CD4-positive, alpha-beta T cell treated with Interleukin-6 for 4 hours (primary cell): ENCODE results near the gene MPV17L.
A peak's percentile ranks its signal among the peaks of the same experiment; 100 is the strongest.
"Not testable (repeated sequence)": the region's sequence is repeated elsewhere in the genome, so short reads cannot be mapped to it uniquely, and the experiment has no call there.

Experiments
- DNase-seq: peaks from one replicate; pipeline ENCODE4 v3.0.0-alpha.2; 2020; ENCODE audit warnings: mixed read lengths

Gene MPV17L

DNA sequence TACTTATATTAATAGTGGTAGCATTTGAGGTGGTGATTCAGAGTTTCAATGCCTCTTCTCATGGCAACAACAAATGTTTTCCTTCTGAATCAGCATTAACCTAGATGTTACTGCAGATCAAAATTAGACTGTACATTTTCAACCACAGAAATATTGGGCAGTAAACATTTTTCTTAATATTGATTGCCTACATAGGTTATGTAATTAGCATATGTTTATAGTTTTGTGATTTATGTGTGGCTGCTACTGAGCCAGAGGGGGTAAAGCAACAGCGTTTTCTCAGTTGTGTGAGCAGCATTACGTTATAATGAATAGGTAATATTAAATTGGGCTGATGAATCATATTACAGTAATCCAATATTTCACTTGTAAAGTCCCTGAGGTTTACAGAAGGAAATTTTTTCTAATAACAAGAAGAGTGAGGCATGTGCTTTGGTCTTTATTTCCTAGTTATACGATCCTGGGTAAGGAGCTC, 20.0 kb downstream of the MPV17L start:
- no peak for DNase-seq

DNA sequence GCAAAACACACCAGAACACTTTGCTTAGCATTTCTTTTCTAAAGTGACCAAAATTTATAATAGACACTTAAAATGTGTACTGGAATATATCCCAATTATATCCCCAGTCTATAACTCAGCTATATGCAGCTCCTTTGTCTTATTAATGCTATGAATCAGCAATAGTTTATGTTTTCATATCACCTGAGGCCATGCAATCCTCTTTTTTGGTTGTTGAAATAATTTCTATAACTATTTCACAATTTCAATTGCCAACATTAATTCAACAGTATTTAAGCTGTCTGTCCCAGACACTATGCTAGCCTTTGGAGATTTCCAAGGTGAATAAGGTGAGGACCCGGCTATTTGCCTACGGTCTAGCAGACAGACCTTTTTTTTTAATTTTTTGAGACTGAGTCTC, 21.6 kb downstream of the MPV17L start:
- DNase-seq, result no peak

GRCh38 chr16:15418206-15418605, 22.7 kb downstream of the MPV17L start:
- DNase-seq, result no peak

- DNase-seq, result not testable (repeated sequence)
Measured at GRCh38 chr16:15421696-15422095, 26.1 kb downstream of the MPV17L start.

GRCh38 chr16:15422222-15422621, 26.7 kb downstream of the MPV17L start:
- no peak for DNase-seq

- DNase-seq, result no peak
Measured at GRCh38 chr16:15425861-15426260, 30.3 kb downstream of the MPV17L start.

- no peak for DNase-seq
Measured at GRCh38 chr16:15426796-15427195, 31.2 kb downstream of the MPV17L start.

- DNase-seq, result peak; percentile 67
Measured at GRCh38 chr16:15427648-15428239, 32.2 kb downstream of the MPV17L start.

GRCh38 chr16:15430884-15431283, 35.3 kb downstream of the MPV17L start:
- DNase-seq, result not testable (repeated sequence)

DNA sequence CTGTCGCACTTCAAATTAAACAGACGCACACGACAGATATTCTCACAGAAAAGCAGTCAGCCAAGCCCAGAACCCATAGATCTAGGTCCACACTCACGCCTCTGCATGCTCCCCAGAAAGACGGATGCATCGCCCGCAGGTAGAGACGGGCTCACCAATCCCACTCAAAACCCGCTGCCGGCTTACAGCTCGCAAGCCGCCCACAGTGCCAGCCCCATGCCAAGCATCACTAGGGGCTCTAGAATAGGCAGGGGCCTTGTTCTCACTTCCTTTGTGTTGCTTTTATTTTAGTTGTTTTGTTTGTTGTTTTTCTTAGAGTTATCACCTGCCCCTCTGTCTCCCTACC, 38.5 kb downstream of the MPV17L start:
- DNase-seq, result no peak

DNA sequence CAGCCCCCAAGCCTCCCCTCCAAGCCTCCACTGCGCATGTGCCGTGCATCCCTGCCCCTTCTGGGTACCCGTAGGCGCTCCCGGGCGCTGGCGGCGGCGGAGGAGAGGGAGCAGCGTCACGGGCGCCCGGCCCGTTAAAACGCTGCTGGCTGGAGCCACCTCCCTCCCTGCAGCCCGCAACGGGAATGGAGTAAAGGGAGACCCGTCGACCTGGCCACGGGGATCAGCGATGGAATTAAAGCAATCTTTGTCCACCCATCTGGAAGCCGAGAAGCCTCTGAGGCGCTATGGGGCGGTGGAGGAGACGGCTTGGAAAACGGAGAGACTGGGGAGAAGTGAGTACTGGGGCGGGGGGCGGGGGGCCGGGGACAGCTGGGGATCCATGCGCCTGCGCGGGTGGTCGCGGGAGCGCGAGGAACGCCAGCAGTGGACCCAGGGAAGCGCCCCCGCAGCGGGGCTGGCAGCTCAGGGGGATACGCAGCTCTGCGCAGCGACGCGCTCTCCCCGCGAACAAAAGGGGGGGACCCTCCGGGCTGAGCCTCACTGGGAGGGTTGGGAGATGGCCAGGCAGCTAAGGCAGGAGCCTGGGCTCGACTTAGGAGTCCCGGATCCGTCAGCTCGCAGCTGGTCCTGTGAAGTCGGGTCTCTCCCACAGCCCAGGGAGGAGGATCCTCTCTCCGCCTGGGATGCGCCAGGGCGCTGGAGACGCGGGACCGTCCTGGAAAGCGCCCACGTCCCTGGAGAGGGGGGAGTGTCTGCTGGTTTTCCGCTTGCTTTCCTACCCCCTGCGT, 39.1 kb downstream of the MPV17L start, which contains the start of gene BMERB1:
BMERB1 (plus strand) TSS at position 164 of the 791 bp plus-strand sequence; CDS start at position 230, 66 bp downstream.
- DNase-seq, result peak; percentile 41

GRCh38 chr16:15435216-15435864, 39.8 kb downstream of the MPV17L start:
- no peak for DNase-seq

- DNase-seq, result no peak
Measured at GRCh38 chr16:15439102-15439501, 43.5 kb downstream of the MPV17L start.

- no peak for DNase-seq
Measured at GRCh38 chr16:15439521-15439920, 44.0 kb downstream of the MPV17L start.

DNA sequence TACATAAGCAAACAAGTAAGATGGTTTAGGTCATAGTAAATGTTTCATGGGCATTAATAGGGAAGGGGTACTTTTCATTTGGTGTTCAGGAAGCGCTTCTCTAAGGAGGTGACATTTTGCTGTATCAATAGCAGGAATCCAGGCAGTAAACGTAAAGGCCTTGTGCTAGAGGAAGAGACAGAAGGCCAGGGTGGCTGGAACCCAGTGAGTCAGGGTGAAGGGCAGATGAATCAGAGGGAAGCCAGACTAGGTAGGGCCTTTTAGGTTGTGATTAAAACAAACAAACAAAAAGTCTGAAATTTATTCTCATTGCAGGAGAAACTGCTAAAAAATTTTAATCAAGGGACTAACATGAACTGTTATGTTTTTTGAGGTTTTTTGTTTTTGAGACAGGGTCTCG, 45.3 kb downstream of the MPV17L start:
- no peak for DNase-seq

GRCh38 chr16:15442140-15442539, 46.6 kb downstream of the MPV17L start:
- not testable (repeated sequence) for DNase-seq

GRCh38 chr16:15443753-15444152, 48.2 kb downstream of the MPV17L start:
- no peak for DNase-seq

DNA sequence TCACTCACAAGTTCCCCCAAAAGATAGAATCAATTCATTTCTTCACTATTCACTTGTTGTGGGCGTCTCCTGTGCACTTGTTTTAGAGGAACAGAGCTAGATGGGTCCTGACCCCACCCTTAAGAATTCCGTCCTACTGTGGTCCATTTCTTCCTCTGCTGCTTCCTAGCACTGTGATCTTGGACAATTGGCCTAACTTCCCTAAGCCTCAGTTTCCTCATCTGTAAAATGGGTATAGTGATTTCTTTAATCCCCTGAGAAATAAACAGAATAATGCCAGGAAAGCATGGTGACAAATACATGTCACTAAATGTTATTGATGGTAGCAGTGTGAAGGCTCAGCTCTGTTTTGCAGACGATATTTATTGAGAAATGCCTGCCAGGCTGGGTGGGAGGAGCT, 48.7 kb downstream of the MPV17L start:
- DNase-seq, result no peak

- DNase-seq, result no peak
Measured at GRCh38 chr16:15445450-15445849, 49.9 kb downstream of the MPV17L start.

DNA sequence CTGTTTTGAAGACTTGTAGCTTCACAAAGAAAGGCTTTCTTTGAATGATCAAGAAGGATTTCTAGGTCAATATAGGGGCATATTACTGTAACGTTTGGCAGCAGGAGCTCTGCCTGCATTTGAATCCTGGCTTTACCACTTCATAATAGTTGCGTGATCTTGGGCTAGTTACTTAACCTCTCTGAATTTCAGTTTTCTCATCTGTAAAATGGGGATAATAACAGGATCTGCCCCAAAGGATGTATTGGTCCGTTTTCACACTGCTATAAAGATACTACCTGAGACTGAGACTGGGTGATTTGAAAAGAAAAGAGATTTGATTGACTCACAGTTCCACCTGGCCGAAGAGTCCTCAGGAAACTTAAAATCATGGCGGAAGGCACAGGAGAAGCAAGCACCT, 51.3 kb downstream of the MPV17L start:
- no peak for DNase-seq

DNA sequence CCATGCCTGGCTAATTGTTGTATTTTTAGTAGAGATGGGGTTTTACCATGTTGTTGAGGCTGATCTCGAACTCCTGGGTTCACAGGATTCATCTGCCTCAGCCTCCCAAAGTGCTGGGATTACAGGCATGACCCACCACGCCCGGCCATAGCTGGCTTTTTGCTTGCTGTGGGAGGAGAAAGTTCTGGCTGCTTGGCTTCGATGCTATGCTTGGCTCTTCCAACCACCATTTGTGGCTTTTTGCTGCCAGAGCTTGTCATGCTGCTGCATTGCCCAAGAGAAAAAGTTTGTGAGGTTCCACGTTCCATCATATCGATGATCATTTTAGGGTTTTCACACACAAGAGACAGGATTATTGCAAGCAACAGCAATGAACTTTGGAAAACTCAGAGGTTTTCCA, 55.1 kb downstream of the MPV17L start:
- DNase-seq, result no peak

DNA sequence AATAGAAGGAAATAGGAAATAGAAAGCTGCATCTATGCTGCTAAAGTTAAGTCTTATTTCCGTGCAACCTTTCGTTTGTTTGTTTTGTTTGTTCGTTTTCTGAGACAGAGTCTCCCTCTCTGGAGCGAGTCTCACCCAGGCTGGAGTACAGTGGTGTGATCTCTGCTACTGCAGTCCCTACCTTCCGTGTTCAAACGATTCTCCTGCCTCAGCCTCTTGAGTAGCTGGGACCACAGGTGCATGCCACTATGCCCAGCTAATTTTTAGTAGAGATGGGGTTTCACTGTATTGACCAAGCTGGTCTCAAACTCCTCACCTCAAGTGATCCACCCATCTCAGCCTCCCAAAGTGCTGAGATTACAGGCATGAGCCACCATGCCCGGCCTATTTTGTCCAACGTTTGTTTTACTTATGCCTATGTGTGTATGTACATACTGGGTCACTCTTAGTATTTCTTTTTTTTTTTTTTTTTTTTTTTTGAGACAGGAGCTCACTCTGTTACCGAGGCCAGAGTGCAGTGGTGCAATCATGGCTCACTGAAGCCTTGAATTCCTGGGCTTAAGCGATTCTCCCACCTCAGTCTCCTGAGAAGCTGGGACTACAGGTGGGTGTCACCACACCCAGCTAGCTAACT, 55.7 kb downstream of the MPV17L start:
- DNase-seq, result no peak

GRCh38 chr16:15452246-15452855, 56.8 kb downstream of the MPV17L start:
- DNase-seq, result no peak
